Testis (tissue), 2 donors: ENCODE results near the gene MAPRE2.

Source experiments
- CTCF ChIP-seq, 3 experiments: fragments of 450-650 bp in 2 of 3; fragments of 200-600 bp in 1 of 3; sonication (generic) in 1 of 3; IDR thresholded peaks; one replicate each; pipeline ENCODE4 v1.5.1; 2016 to 2019; ENCODE audit warnings: antibody characterized with exemption in 3 of 3, mild to moderate bottlenecking in 2 of 3, moderate library complexity in 1 of 3
- POLR2A ChIP-seq: fragments of 450-650 bp; IDR thresholded peaks from one replicate; pipeline ENCODE4 v1.6.1; 2017; ENCODE audit warnings: antibody characterized with exemption, mild to moderate bottlenecking, moderate library complexity

- TF ChIP-seq CTCF (IDR thresholded peaks at IDR 0.05), result no peak
- TF ChIP-seq POLR2A, result no peak
These were observed 42.6 kb upstream of the MAPRE2 start for GRCh38 chr18:34998661-34999060.
